Measurements from ENCODE around the gene ATP2B2.

The ATP2B2 gene

DNA sequence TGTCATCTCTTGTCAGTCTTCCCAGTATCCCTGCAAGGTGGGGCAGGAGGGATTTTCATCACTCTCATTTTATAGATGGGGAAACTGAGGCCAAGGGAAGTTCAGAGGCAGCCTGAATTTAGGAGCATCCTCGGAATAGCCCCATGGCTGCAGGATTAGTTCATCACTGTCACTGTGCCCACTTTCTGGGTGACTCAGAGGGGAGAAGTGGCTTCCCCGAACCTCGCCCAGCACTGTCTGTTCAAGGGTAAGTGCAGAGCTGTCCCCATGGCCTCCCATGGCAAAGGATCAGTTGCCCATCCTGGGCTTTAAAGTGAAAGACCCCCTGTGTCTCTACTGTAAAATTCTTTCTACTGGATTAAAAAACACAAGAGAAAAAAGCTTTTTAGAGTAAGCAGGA lies 124.5 kb downstream of the ATP2B2 start:
- no peaks in the 10 kb centered on the region for H3K9me3 ChIP-seq (replicated peaks; ENCODE audit: low read length)
- no peak overlapping the region for H3K4me2 ChIP-seq (ENCODE audit: low read length)
- H3K4me3 ChIP-seq (ENCODE audit: low read length), result no peak overlapping the region
- peaks cover 45% of the 10 kb centered on the region for H3K27me3 ChIP-seq (ENCODE audit: control insufficient read depth, insufficient read depth, low read length)
- H3K9ac ChIP-seq (ENCODE audit: low read depth, low read length), result no peak overlapping the region
- no peaks in the 10 kb centered on the region for H3K36me3 ChIP-seq (ENCODE audit: insufficient read depth, low read length)
- H3K4me1 ChIP-seq (ENCODE audit: control insufficient read depth, insufficient read depth, low read length), result no peaks in the 10 kb centered on the region

DNA sequence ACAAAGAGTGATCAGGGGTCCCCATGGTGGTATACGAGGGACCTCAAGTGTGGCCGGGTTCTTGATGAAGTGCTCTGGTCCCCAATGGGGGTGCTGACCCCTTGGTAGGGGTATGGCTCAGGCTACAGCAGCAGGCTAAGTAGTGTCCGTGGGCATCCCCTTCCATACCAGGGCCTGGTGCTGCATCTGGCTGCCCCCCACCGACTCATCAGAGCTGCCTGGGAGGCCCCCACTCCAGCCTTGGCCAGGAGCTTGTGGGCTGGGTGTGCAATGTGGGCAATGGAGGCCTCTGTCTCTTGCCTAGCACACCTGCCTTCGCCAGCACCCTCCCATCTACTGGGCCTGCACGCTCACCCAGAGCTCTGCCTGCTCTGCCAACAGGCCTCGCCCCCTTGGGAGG lies 125.4 kb downstream of the ATP2B2 start:
- H3K4me3 ChIP-seq (ENCODE audit: low read length), result no peak overlapping the region
- H3K9me3 ChIP-seq (replicated peaks; ENCODE audit: low read length), result no peaks in the 10 kb centered on the region
- H3K4me2 ChIP-seq (ENCODE audit: low read length), result no peak overlapping the region
- peaks cover 44% of the 10 kb centered on the region for H3K27me3 ChIP-seq (ENCODE audit: control insufficient read depth, insufficient read depth, low read length)
- no peak overlapping the region for H3K9ac ChIP-seq (ENCODE audit: low read depth, low read length)
- no peaks in the 10 kb centered on the region for H3K4me1 ChIP-seq (ENCODE audit: control insufficient read depth, insufficient read depth, low read length)
- no peaks in the 10 kb centered on the region for H3K36me3 ChIP-seq (ENCODE audit: insufficient read depth, low read length)

DNA sequence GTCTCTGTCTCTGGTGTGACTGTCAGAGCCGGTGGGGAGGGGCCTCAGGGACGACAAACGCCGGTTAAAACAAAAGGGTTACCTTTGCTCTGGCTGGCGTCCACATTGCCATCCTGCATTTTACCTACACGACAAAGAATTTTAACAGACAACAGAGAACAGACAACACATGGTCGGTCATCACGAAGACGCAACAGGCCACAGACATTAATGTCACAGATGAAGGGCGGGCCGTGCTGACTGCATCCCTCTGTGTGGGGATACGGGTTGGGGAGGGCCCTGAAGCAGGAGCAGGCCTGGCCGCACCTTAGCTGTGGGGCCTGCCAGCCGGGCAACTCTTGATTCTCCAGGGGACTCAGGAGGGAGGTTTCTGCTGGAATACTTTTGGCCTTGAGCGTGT lies 126.2 kb downstream of the ATP2B2 start:
- H3K27me3 ChIP-seq (ENCODE audit: control insufficient read depth, insufficient read depth, low read length), result peaks cover 43% of the 10 kb centered on the region
- H3K4me1 ChIP-seq (ENCODE audit: control insufficient read depth, insufficient read depth, low read length), result peaks cover 1% of the 10 kb centered on the region
- H3K9me3 ChIP-seq (replicated peaks; ENCODE audit: low read length), result no peaks in the 10 kb centered on the region
- no peak overlapping the region for H3K9ac ChIP-seq (ENCODE audit: low read depth, low read length)
- no peaks in the 10 kb centered on the region for H3K36me3 ChIP-seq (ENCODE audit: insufficient read depth, low read length)
- no peak overlapping the region for H3K4me2 ChIP-seq (ENCODE audit: low read length)
- no peak overlapping the region for H3K4me3 ChIP-seq (ENCODE audit: low read length)

DNA sequence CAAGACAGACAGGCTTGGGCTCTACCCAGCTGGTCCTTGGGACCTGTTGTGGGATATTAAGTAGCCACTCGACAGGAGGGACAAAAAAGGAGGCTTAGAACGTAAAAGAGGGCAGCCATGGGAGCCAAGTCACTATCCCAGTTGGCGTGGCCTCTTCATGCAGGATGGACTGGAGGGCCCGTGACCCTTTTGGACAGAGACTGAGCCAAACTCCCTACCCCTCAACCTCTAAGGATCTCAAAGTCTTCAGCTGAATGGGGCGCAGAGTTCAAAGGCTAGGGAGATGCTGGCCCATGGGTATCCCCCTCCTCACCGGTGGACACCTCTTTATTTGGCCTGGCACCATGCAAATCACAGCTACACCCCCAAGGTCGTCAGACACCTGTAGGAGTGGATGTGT lies 126.6 kb downstream of the ATP2B2 start:
- no peak overlapping the region for H3K9ac ChIP-seq (ENCODE audit: low read depth, low read length)
- H3K36me3 ChIP-seq (ENCODE audit: insufficient read depth, low read length), result no peaks in the 10 kb centered on the region
- peaks cover 39% of the 10 kb centered on the region for H3K27me3 ChIP-seq (ENCODE audit: control insufficient read depth, insufficient read depth, low read length)
- H3K9me3 ChIP-seq (replicated peaks; ENCODE audit: low read length), result no peaks in the 10 kb centered on the region
- H3K4me3 ChIP-seq (ENCODE audit: low read length), result no peak overlapping the region
- peaks cover 5% of the 10 kb centered on the region for H3K4me1 ChIP-seq (ENCODE audit: control insufficient read depth, insufficient read depth, low read length)
- no peak overlapping the region for H3K4me2 ChIP-seq (ENCODE audit: low read length)

DNA sequence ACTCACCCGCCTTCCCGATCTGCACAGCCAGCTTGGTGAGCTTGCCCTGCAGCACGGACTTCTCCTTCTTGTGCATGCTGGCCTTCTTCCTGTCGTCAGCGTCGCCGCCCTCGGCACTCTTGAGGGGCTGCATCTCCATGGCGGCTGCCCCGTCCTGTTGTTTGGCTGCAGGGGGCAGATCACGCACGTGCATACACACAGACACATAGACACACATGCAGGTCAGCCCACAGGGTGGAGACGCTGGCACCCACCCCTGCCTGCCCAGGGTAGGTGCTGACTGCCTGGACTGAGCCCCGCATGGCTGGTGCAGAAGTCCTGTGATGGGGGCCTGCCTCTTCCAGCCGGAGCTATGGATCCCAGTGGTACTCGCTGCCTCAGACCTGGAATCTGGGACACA lies 127.1 kb downstream of the ATP2B2 start:
- Histone ChIP-seq H3K36me3 (ENCODE audit: insufficient read depth, low read length) (no peaks in the 10 kb centered on the region), H3K9me3 (replicated peaks; ENCODE audit: low read length) (no peaks in the 10 kb centered on the region), H3K4me3 (ENCODE audit: low read length) (no peak overlapping the region), H3K4me1 (ENCODE audit: control insufficient read depth, insufficient read depth, low read length) (peaks cover 7% of the 10 kb centered on the region), H3K9ac (ENCODE audit: low read depth, low read length) (no peak overlapping the region), H3K27me3 (ENCODE audit: control insufficient read depth, insufficient read depth, low read length) (peaks cover 34% of the 10 kb centered on the region), H3K4me2 (ENCODE audit: low read length) (no peak overlapping the region)

DNA sequence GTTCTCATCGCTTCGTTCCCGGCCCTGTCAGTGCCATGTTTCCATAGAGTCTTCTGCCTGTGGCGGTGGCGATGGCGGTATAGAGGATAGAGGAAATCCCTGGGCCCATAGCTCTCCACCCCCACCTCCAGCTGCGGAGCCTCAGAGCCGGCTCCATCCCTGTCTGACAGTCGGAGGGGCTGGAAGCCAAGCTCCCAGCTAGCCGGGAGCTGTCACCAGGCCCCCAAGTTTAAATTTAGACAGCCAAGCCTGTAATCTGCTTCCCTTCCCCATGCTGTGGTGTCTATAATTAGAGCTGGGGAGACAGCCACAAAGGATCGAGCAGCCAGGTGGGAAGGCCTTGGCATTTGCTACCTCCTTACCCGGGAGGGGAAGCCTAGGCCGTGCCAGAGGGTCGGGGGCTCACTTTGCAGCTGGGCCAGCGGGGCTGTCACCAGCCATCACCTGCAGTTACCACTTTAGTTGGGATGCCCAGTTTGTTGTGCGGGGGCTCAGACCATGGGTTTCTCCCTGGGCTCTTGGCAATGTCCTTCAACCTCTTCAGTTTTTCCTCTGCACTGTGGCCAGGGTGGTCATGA lies 128.1 kb downstream of the ATP2B2 start:
- Histone ChIP-seq H3K9me3 (replicated peaks; ENCODE audit: low read length) (no peaks in the 10 kb centered on the region), H3K4me3 (ENCODE audit: low read length) (no peak overlapping the region), H3K9ac (ENCODE audit: low read depth, low read length) (no peak overlapping the region), H3K4me2 (ENCODE audit: low read length) (no peak overlapping the region), H3K36me3 (ENCODE audit: insufficient read depth, low read length) (no peaks in the 10 kb centered on the region), H3K27me3 (ENCODE audit: control insufficient read depth, insufficient read depth, low read length) (peaks cover 31% of the 10 kb centered on the region), H3K4me1 (ENCODE audit: control insufficient read depth, insufficient read depth, low read length) (peaks cover 8% of the 10 kb centered on the region)

DNA sequence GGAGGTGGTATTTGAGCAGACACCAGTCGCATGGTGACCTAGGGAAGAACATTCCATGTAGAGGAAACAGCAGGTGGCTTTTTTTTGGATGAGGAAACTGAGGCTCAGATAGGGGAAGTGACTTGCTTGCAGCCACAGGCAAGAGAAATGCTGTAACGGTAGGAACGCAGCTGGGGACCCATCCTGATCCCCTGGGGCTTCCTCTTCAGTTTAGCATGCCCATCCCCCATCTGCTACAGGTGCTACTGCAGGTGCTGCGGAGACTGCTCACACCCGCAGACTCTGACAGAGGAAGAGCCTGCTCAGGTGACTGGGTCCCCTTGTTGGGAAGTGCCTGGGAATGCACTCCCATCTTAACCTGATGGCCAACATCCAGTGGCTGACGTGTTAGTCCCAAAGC lies 129.0 kb downstream of the ATP2B2 start:
- Histone ChIP-seq H3K4me2 (ENCODE audit: low read length) (no peak overlapping the region), H3K9me3 (replicated peaks; ENCODE audit: low read length) (no peaks in the 10 kb centered on the region), H3K9ac (ENCODE audit: low read depth, low read length) (no peak overlapping the region), H3K4me3 (ENCODE audit: low read length) (no peak overlapping the region), H3K27me3 (ENCODE audit: control insufficient read depth, insufficient read depth, low read length) (peaks cover 31% of the 10 kb centered on the region), H3K36me3 (ENCODE audit: insufficient read depth, low read length) (no peaks in the 10 kb centered on the region), H3K4me1 (ENCODE audit: control insufficient read depth, insufficient read depth, low read length) (peaks cover 12% of the 10 kb centered on the region)

DNA sequence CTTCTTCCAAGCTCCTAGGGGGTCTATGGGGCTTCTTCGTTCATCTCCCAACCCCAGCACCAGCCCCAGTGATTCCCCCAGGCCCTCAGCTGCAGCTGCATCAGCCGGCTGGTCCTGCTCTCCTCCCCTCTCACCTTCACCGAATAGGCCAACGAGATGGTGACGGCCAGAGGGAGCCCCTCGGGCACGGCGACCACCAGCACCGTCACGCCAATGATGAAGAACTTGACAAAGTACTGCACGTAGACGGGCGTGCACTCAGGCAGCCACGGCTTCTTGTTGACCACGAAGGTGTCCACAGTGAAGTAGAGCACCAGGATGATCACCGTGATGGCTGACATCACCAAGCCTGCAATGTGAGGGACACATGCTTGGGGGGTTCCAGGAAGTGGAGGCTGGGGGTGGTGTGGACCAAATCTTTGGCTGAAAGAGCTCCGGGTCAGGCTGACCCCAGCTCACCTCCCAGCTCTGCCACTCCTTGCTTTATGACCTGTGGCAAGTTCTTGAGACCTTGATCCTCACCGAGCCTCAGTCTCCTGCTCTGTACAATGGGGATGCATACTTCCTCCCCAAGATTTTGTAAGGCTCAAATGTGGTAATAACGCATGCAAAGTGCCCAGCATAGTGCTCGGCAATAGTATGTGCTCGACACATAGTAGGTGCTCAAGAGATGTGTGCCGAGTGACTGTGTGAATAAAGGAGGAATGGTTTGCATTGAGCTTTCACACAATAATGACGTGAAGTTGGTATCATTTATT lies 129.9 kb downstream of the ATP2B2 start:
- peaks cover 31% of the 10 kb centered on the region for H3K27me3 ChIP-seq (ENCODE audit: control insufficient read depth, insufficient read depth, low read length)
- H3K9me3 ChIP-seq (replicated peaks; ENCODE audit: low read length), result peaks cover 3% of the 10 kb centered on the region
- peaks cover 17% of the 10 kb centered on the region for H3K4me1 ChIP-seq (ENCODE audit: control insufficient read depth, insufficient read depth, low read length)
- no peak overlapping the region for H3K4me3 ChIP-seq (ENCODE audit: low read length)
- H3K36me3 ChIP-seq (ENCODE audit: insufficient read depth, low read length), result no peaks in the 10 kb centered on the region
- no peak overlapping the region for H3K4me2 ChIP-seq (ENCODE audit: low read length)
- H3K9ac ChIP-seq (ENCODE audit: low read depth, low read length), result no peak overlapping the region

DNA sequence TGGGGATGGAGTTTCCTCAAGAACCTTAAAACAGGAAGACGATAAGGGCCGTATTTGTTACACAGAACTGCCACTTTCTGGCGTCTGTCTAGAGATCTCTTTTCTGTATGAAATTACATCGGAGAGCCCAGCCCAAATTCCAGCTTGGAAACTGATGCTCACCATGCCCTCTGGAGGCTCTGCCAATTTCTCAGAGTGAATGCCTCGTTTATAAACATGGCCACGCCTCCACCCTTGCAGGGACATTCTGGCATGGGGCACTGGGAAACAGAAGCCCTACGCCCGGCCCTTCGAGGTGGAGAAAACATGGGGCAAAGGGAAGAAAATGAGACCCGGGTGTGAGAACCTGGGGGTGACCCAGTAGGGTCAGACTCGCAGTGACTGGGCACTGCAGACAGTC lies 131.1 kb downstream of the ATP2B2 start:
- Histone ChIP-seq H3K9me3 (replicated peaks; ENCODE audit: low read length) (peaks cover 3% of the 10 kb centered on the region), H3K36me3 (ENCODE audit: insufficient read depth, low read length) (no peaks in the 10 kb centered on the region), H3K27me3 (ENCODE audit: control insufficient read depth, insufficient read depth, low read length) (peaks cover 31% of the 10 kb centered on the region), H3K9ac (ENCODE audit: low read depth, low read length) (no peak overlapping the region), H3K4me2 (ENCODE audit: low read length) (no peak overlapping the region), H3K4me1 (ENCODE audit: control insufficient read depth, insufficient read depth, low read length) (peaks cover 27% of the 10 kb centered on the region), H3K4me3 (ENCODE audit: low read length) (no peak overlapping the region)

DNA sequence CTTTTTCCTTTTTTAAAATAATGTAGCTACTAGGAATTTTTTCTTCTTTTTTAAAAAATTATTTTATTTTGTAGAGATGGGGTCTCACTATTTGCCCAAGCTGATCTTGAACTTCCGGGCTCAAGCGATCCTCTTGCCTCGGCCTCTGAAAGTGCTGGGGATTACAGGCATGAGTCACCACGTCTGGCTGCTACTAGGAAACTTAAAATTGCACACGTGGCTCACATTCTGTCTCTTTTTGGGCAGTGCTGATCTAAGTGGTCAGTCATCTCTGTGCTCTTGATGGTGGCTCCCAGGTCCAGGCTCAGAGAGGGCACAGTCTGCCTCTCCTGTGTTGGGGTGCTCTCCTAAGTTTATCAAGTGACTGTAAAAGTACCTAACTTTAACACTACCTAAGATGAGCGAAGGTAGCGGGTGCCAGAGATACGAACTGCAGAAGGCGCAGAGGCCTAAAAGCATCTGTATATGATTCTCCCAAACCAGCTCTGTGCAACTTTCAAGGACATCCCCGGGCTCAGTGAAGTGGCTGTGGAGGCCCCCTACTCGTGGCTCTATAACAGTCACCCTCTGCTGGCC lies 131.6 kb downstream of the ATP2B2 start:
- H3K4me2 ChIP-seq (ENCODE audit: low read length), result no peak overlapping the region
- peaks cover 25% of the 10 kb centered on the region for H3K27me3 ChIP-seq (ENCODE audit: control insufficient read depth, insufficient read depth, low read length)
- H3K4me1 ChIP-seq (ENCODE audit: control insufficient read depth, insufficient read depth, low read length), result peaks cover 27% of the 10 kb centered on the region
- H3K4me3 ChIP-seq (ENCODE audit: low read length), result no peak overlapping the region
- H3K36me3 ChIP-seq (ENCODE audit: insufficient read depth, low read length), result no peaks in the 10 kb centered on the region
- peaks cover 3% of the 10 kb centered on the region for H3K9me3 ChIP-seq (replicated peaks; ENCODE audit: low read length)
- H3K9ac ChIP-seq (ENCODE audit: low read depth, low read length), result no peak overlapping the region

DNA sequence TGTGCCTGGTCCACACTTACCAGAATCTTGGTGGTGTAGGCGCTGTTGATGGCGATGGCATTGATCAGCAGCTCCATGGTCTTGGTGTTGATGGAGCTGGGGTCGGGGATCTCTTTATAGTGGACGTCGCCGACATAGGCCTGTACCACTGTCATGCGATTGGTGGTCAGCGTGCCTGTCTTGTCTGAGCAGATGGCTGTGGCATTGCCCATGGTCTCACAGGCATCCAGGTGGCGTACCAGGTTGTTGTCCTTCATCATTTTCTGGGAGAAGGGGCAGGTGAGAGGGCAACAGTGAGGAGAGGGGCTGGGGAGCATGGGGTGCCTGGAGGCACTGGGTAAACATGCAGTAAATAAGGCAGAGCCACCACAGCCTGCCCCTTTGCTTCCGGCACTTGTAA lies 133.6 kb downstream of the ATP2B2 start:
- no peak overlapping the region for H3K4me2 ChIP-seq (ENCODE audit: low read length)
- H3K36me3 ChIP-seq (ENCODE audit: insufficient read depth, low read length), result no peaks in the 10 kb centered on the region
- H3K9me3 ChIP-seq (replicated peaks; ENCODE audit: low read length), result peaks cover 3% of the 10 kb centered on the region
- no peak overlapping the region for H3K4me3 ChIP-seq (ENCODE audit: low read length)
- no peak overlapping the region for H3K9ac ChIP-seq (ENCODE audit: low read depth, low read length)
- peaks cover 36% of the 10 kb centered on the region for H3K4me1 ChIP-seq (ENCODE audit: control insufficient read depth, insufficient read depth, low read length)
- peaks cover 10% of the 10 kb centered on the region for H3K27me3 ChIP-seq (ENCODE audit: control insufficient read depth, insufficient read depth, low read length)

DNA sequence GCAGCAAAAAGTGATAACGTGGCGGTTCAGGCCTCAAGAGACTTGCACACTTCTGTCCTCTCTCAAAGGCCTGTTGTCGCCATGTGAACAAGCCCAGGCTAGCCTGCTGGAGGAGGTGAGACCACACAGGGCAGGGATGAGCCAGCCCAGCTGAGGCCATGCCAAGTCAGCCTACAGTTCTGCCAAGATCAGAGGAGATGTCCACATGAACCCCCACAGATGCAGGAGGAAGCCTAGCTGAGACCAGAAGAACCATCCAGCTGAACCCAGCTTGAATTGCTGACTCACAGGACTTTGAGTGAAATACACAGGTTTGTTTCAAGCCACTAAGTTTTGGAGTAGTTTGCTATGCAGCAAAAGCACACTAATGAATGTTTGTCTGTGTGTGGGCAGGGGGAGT lies 134.2 kb downstream of the ATP2B2 start:
- peaks cover 4% of the 10 kb centered on the region for H3K27me3 ChIP-seq (ENCODE audit: control insufficient read depth, insufficient read depth, low read length)

More for the DNA sequence above, 134.2 kb downstream of the ATP2B2 start:
- no peak overlapping the region for H3K4me3 ChIP-seq (ENCODE audit: low read length)
- H3K9me3 ChIP-seq (replicated peaks; ENCODE audit: low read length), result peaks cover 3% of the 10 kb centered on the region
- peaks cover 40% of the 10 kb centered on the region for H3K4me1 ChIP-seq (ENCODE audit: control insufficient read depth, insufficient read depth, low read length)
- no peak overlapping the region for H3K4me2 ChIP-seq (ENCODE audit: low read length)
- H3K36me3 ChIP-seq (ENCODE audit: insufficient read depth, low read length), result no peaks in the 10 kb centered on the region
- H3K9ac ChIP-seq (ENCODE audit: low read depth, low read length), result no peak overlapping the region
